ENCODE results near the gene FOXI1.

GRCh38 chr5:170155771-170156170, 50.1 kb downstream of the FOXI1 start:
- no peak for TF ChIP-seq EZH2 (IDR thresholded peaks at IDR 0.05; ENCODE audit: borderline replicate concordance, low read length)
- TF ChIP-seq CTCF (IDR thresholded peaks at IDR 0.05; ENCODE audit: low read length), result no peak

Measured in OCI-LY1 (cell line).